GM21390 (cell line): ENCODE data around the gene COA3.

Experiments
- ATAC-seq: cut with Tn5 transposase; IDR thresholded peaks from one replicate; pipeline ENCODE4 v1.9.1; 2021; ENCODE audit not compliant: unreplicated experiment

Gene COA3

GRCh38 chr17:42754782-42755181 lies 43.7 kb downstream of the COA3 start:
- ATAC-seq: no peak

- ATAC-seq: no peak
These were observed 46.9 kb downstream of the COA3 start for GRCh38 chr17:42751628-42752027.

GRCh38 chr17:42750739-42751344 lies 47.7 kb downstream of the COA3 start:
- ATAC-seq: no peak

- no peak for ATAC-seq
These were observed 49.4 kb downstream of the COA3 start for GRCh38 chr17:42748908-42749798.

GRCh38 chr17:42748202-42748907 lies 50.1 kb downstream of the COA3 start:
- no peak for ATAC-seq
